Activated CD8-positive, alpha-beta T cell treated with anti-CD3 and anti-CD28 coated beads for 36 hours (primary cell): ENCODE measurements around the gene LMX1B. TPM values are rescaled to one million over a fixed set of nuclear protein-coding genes. Genes with fewer than 3 reads are reported as not detected.

ENCODE experiments used
- ATAC-seq: fragments of 200-7000 bp; cut with Tn5 transposase; one replicate; pipeline ENCODE4 v1.10.0; 2021; ENCODE audit warnings: mild to moderate bottlenecking, moderate library complexity
- CTCF ChIA-PET: fragments of 350-600 bp; sonication (Branson Sonifier 250); formaldehyde crosslinking; loops from one replicate; lab custom pipeline; 2021; ENCODE audit warnings: antibody characterized with exemption; lab: Charles Lee
- POLR2A ChIA-PET: fragments of 350-600 bp; sonication (Branson Sonifier 250); formaldehyde crosslinking; loops from one replicate; lab custom pipeline; 2021; ENCODE audit warnings: antibody characterized with exemption; lab: Charles Lee
- DNase-seq: peaks from one replicate; pipeline ENCODE4 v3.0.0-alpha.2; 2020
- H3K27ac Mint-ChIP-seq: one replicate; pipeline ENCODE4 v1.8.0; 2021; ENCODE audit warnings: mild to moderate bottlenecking, mixed read lengths
- H3K27me3 Mint-ChIP-seq: one replicate; pipeline ENCODE4 v1.8.0; 2021; ENCODE audit warnings: mixed read lengths
- H3K36me3 Mint-ChIP-seq: one replicate; pipeline ENCODE4 v1.8.0; 2021; ENCODE audit warnings: low read depth, mixed read lengths
- H3K4me1 Mint-ChIP-seq: one replicate; pipeline ENCODE4 v1.8.0; 2021; ENCODE audit warnings: low read depth, mixed read lengths
- H3K4me3 Mint-ChIP-seq: one replicate; pipeline ENCODE4 v1.8.0; 2021; ENCODE audit warnings: mild to moderate bottlenecking, moderate library complexity, mixed read lengths
- H3K9me3 Mint-ChIP-seq: one replicate; pipeline ENCODE4 v1.8.0; 2021; ENCODE audit warnings: mixed read lengths
- CTCF ChIP-seq: fragments of 200-600 bp; IDR thresholded peaks from one replicate; pipeline ENCODE4 v1.8.0; 2022; ENCODE audit warnings: antibody characterized with exemption, mild to moderate bottlenecking
- intact Hi-C: fragments of 100-400 bp; cut with micrococcal nuclease; formaldehyde crosslinking; loops from one replicate; pipeline ENCODE4 v1.10.0; 2022
- total RNA-seq, 2 experiments: library from RNA; stranded (reverse); gene quantifications; one replicate each; pipeline ENCODE4 v1.2.3, GENCODE V29; 2021

The LMX1B gene
- total RNA-seq, 2 experiments from 2014 or later: not detected

DNA sequence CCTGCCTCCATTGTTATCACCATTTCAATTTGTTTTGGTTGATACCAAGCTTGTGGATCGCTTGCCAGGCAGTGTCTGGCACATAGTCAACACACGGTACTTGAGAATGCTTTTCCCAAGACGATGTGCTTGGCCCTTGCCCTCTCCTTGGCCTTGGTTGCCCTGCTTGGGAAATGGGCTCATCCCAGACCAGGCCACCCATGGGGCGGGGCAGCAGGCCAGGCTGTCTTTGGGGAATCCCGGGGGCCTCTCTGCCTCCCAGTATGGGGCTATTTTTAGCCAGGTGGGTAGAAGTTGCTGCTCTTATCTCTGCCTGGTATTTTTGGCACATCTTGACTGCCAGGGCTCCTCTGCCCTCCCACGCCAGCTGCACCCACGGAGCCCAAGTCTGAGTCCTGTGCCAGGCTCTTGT is 49.9 kb downstream of the LMX1B start:
- Mint-ChIP-seq H3K27me3 (peaks cover 25% of the 10 kb centered on the region), H3K9me3 (no peaks in the 10 kb centered on the region), H3K4me3 (no peak overlapping the region), H3K4me1 (no peaks in the 10 kb centered on the region), H3K27ac (no peak overlapping the region), H3K36me3 (no peaks in the 10 kb centered on the region)
- ChIA-PET CTCF (no interaction called here), POLR2A (no interaction called here)
- no peak for DNase-seq
- TF ChIP-seq CTCF: no peak
- ATAC-seq: no peak
- intact Hi-C loops: no loop called here

DNA sequence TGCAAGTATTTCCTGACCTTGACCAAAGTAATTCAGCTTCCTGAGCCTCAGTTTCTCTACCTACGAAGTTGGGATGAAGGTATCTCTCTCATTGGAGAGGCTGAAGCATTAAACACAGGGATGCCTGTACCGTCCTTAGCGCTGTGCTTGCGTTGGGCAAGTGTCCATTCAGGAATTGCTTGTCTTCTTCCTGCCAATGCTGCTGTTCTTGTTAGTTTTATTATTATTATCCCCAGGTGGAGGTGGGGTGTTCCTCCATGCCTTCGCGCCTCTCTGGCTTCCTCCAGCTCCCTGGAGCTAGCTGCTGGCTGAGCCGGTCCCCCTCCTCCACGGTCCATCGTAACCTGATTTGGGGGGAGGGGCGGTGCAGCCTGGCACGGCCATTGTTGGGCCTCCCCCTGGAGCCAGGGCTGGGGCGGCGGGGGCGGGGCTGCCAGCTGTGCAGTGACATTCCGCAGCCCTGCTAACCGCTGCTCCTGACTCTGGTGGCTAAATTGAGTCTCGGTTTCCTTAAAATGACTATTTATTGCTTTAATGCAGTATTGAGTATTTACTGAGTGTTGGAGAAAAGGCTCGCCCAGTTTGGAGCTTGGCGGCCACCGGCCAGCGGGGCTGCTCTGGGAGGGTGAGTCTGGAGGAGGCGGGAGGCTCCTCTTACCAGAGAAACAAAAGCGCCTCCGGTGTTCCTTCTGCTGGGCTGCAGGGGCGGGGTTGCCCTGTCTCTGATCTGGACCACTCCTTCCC is 51.3 kb downstream of the LMX1B start:
- ATAC-seq: no peak
- no peak for DNase-seq
- intact Hi-C loops: no loop called here
- Mint-ChIP-seq H3K9me3 (no peaks in the 10 kb centered on the region), H3K4me1 (no peaks in the 10 kb centered on the region), H3K27me3 (peaks cover 25% of the 10 kb centered on the region), H3K36me3 (no peaks in the 10 kb centered on the region), H3K27ac (no peak overlapping the region), H3K4me3 (no peak overlapping the region)
- POLR2A ChIA-PET: no interaction called here
- TF ChIP-seq CTCF: no peak
- CTCF ChIA-PET: interaction anchor here (1.1 kb wide), 1 partner anchor 41 kb away, joined by 3 read pairs; no protein-coding TSS in a partner anchor

DNA sequence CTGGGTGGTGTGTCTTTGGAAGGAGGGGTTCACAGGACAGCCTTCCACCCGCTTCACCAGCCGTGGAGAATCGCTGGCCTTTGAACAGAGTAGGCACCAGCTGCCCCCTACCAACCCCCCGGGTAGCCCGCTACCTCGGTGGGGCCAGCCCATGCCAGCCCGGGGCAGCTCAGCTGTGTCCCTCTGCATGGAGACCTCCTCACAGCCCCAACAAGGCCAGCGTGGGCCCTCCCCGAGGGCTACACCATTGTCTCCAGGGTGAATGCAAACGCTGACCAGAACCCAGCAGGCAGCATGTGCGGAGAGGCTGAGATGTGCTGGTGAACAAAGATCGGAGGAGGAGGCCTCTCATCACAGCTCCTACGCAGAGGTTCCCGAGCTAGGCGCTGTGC is 51.9 kb downstream of the LMX1B start:
- intact Hi-C loops: no loop called here
- no peak overlapping the region for H3K4me3 Mint-ChIP-seq
- ATAC-seq (no peak), DNase-seq (no peak)
- H3K9me3 Mint-ChIP-seq: no peaks in the 10 kb centered on the region
- no peak for TF ChIP-seq CTCF
- POLR2A ChIA-PET: no interaction called here
- CTCF ChIA-PET: interaction anchor here (1.1 kb wide), 1 partner anchor 41 kb away, joined by 3 read pairs; no protein-coding TSS in a partner anchor
- H3K27ac Mint-ChIP-seq: no peak overlapping the region
- H3K4me1 Mint-ChIP-seq: no peaks in the 10 kb centered on the region
- H3K27me3 Mint-ChIP-seq: peaks cover 24% of the 10 kb centered on the region
- no peaks in the 10 kb centered on the region for H3K36me3 Mint-ChIP-seq

DNA sequence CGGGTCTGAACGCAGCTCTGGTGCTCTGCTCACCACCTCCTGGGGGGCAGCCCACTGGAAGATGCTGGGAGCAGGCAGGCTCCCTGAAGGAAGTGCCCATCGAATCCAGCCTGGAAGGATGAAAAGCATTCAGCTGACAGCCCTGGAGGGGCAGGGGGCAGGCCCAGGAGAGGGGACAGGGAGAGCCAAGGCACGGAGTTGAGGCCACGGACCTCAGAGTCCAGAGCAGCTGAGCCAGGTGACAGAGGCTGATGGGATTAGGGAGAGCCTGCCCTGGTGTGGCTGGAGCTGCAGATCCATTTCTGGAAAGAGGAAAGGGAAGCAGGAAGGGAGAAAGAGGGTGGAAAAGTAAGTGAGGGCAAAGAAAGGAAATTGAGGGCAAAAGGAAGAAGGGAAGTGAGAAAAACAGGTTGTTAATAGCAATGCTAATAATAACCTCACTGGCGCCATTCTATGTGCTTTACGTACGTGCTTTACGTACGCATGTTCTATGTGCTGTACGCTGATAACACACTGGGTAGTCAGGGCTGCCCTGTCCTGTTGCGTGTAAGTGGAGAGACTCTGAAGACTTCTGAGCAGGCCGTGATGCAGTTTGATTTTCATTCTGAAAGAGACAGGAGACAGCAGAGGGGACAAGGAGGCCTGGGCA is 52.6 kb downstream of the LMX1B start:
- CTCF ChIA-PET: interaction anchor here (1.1 kb wide), 1 partner anchor 40 kb away, joined by 3 read pairs; no protein-coding TSS in a partner anchor
- intact Hi-C loops: no loop called here
- peaks cover 21% of the 10 kb centered on the region for H3K27me3 Mint-ChIP-seq

More for the DNA sequence above, 52.6 kb downstream of the LMX1B start:
- Mint-ChIP-seq H3K4me3 (no peak overlapping the region), H3K27ac (no peak overlapping the region), H3K4me1 (no peaks in the 10 kb centered on the region), H3K9me3 (no peaks in the 10 kb centered on the region), H3K36me3 (no peaks in the 10 kb centered on the region)
- peak; percentile 30 for ATAC-seq
- POLR2A ChIA-PET: no interaction called here
- DNase-seq: no peak
- TF ChIP-seq CTCF: no peak
